Measurements from ENCODE around the gene UNC5CL.

The UNC5CL gene

GRCh38 chr6:41059556-41059955 lies 20.5 kb upstream of the UNC5CL start:
- TF ChIP-seq CEBPB (IDR thresholded peaks at IDR 0.05), result no peak
- no peak for TF ChIP-seq ZBTB7A (IDR thresholded peaks at IDR 0.05; ENCODE audit: low read depth)
- no peak for TF ChIP-seq MAX (IDR thresholded peaks at IDR 0.05)
- TF ChIP-seq NFIC (IDR thresholded peaks at IDR 0.05), result no peak

- TF ChIP-seq EP300 (IDR thresholded peaks at IDR 0.05; ENCODE audit: borderline replicate concordance) (no peak), YY1 (IDR thresholded peaks at IDR 0.05; ENCODE audit: low read depth) (no peak)
Observed at GRCh38 chr6:41058783-41059181, 19.8 kb upstream of the UNC5CL start.

DNA sequence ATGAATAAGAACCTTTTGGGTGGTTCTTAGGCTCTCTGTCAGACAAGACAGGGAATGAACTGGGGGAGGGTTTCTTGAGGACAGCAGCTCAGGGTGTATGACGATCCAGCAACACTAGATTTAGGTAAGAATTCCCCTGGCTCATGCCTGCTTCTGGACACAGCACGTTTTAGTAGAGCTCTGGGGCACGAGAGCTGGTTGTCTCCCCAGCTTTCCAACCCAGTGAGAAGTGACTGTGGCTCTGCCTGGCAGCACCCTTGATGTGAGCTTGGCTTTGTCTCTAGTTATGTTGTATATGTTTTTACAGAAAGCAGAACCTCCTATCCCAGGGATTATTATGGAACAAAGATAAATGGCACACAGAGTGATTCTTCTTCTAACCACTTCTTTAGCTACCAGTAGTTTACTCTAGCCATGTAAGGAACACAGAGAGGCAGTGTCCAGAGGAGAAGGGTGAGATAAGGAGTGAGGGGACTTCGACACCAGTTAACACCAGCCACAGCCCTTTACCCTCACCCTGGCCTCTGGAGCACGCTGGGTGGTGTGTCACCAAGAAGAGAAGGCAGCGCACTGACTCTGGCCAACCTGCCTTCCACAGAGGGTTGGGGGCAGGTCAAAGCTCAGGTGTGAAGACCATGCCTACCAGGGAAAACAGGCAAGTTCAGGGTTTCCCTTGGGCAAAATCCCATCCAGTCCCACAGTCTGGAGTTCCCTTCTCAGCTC lies 17.9 kb upstream of the UNC5CL start:
- no peak for TF ChIP-seq MAX (IDR thresholded peaks at IDR 0.05)

- TF ChIP-seq TAF1 (IDR thresholded peaks at IDR 0.05; ENCODE audit: low read depth) (no peak), REST (IDR thresholded peaks at IDR 0.05; ENCODE audit: low read depth) (no peak), NFIC (IDR thresholded peaks at IDR 0.05) (no peak), MAX (IDR thresholded peaks at IDR 0.05) (no peak), EP300 (IDR thresholded peaks at IDR 0.05; ENCODE audit: borderline replicate concordance) (no peak), FOXM1 (IDR thresholded peaks at IDR 0.05; ENCODE audit: borderline replicate concordance, low read depth) (no peak), USF1 (IDR thresholded peaks at IDR 0.05) (no peak), EGR1 (IDR thresholded peaks at IDR 0.05) (no peak), CREB1 (IDR thresholded peaks at IDR 0.05; ENCODE audit: low read depth) (no peak), TEAD4 (IDR thresholded peaks at IDR 0.05) (no peak), YY1 (IDR thresholded peaks at IDR 0.05; ENCODE audit: low read depth) (no peak), ZBTB7A (IDR thresholded peaks at IDR 0.05; ENCODE audit: low read depth) (no peak), TCF12 (IDR thresholded peaks at IDR 0.05; ENCODE audit: low read depth) (no peak), RAD21 (IDR thresholded peaks at IDR 0.05; ENCODE audit: low read depth) (no peak)
Observed at GRCh38 chr6:41055149-41055548, 16.1 kb upstream of the UNC5CL start.

- TF ChIP-seq TAF1 (IDR thresholded peaks at IDR 0.05; ENCODE audit: low read depth), result no peak
- no peak for TF ChIP-seq TCF12 (IDR thresholded peaks at IDR 0.05; ENCODE audit: low read depth)
- no peak for TF ChIP-seq FOXM1 (IDR thresholded peaks at IDR 0.05; ENCODE audit: borderline replicate concordance, low read depth)
- no peak for TF ChIP-seq USF1 (IDR thresholded peaks at IDR 0.05)
- no peak for TF ChIP-seq EP300 (IDR thresholded peaks at IDR 0.05; ENCODE audit: borderline replicate concordance)
- TF ChIP-seq CEBPB (IDR thresholded peaks at IDR 0.05), result no peak
- TF ChIP-seq NFIC (IDR thresholded peaks at IDR 0.05), result no peak
- no peak for TF ChIP-seq ZBTB7A (IDR thresholded peaks at IDR 0.05; ENCODE audit: low read depth)
- no peak for TF ChIP-seq EGR1 (IDR thresholded peaks at IDR 0.05)
- TF ChIP-seq CREB1 (IDR thresholded peaks at IDR 0.05; ENCODE audit: low read depth), result no peak
- TF ChIP-seq RAD21 (IDR thresholded peaks at IDR 0.05; ENCODE audit: low read depth), result no peak
- TF ChIP-seq REST (IDR thresholded peaks at IDR 0.05; ENCODE audit: low read depth), result no peak
- no peak for TF ChIP-seq YY1 (IDR thresholded peaks at IDR 0.05; ENCODE audit: low read depth)
- TF ChIP-seq MAX (IDR thresholded peaks at IDR 0.05), result no peak
- TF ChIP-seq TEAD4 (IDR thresholded peaks at IDR 0.05), result no peak
Observed at GRCh38 chr6:41054511-41054910, 15.5 kb upstream of the UNC5CL start.

DNA sequence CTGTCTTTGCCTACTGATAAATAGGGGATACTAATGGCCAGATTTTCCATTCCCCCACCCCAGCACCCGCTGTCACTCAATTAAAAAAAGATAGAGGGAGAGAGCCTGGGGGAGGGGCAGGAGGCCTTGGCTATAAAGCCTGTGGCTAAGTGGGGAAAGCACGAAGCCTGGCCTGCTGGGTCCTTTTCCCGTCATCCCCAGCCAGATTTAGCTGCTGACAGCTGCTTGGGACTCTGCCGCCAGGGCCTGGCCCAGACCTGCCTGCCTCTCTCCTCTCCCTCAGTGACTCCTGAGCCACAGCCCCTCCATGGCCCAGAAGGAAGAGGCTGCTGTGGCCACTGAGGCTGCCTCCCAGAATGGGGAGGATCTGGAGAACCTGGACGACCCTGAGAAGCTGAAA lies 14.0 kb upstream of the UNC5CL start, which contains the start of gene APOBEC2:
Gene APOBEC2 (plus strand): TSS at position 162 of the 400 bp plus-strand sequence. CDS start 146 bp downstream, at position 308.
- TF ChIP-seq ZBTB7A (IDR thresholded peaks at IDR 0.05; ENCODE audit: low read depth), result no peak
- TF ChIP-seq TAF1 (IDR thresholded peaks at IDR 0.05; ENCODE audit: low read depth), result no peak
- TF ChIP-seq MAX (IDR thresholded peaks at IDR 0.05), result no peak
- no peak for TF ChIP-seq RAD21 (IDR thresholded peaks at IDR 0.05; ENCODE audit: low read depth)
- no peak for TF ChIP-seq CEBPB (IDR thresholded peaks at IDR 0.05)
- TF ChIP-seq USF1 (IDR thresholded peaks at IDR 0.05), result no peak
- no peak for TF ChIP-seq TCF12 (IDR thresholded peaks at IDR 0.05; ENCODE audit: low read depth)
- TF ChIP-seq CREB1 (IDR thresholded peaks at IDR 0.05; ENCODE audit: low read depth), result no peak
- TF ChIP-seq REST (IDR thresholded peaks at IDR 0.05; ENCODE audit: low read depth), result no peak
- no peak for TF ChIP-seq EGR1 (IDR thresholded peaks at IDR 0.05)
- no peak for TF ChIP-seq NFIC (IDR thresholded peaks at IDR 0.05)
- no peak for TF ChIP-seq EP300 (IDR thresholded peaks at IDR 0.05; ENCODE audit: borderline replicate concordance)
- no peak for TF ChIP-seq TEAD4 (IDR thresholded peaks at IDR 0.05)
- TF ChIP-seq FOXM1 (IDR thresholded peaks at IDR 0.05; ENCODE audit: borderline replicate concordance, low read depth), result no peak
- TF ChIP-seq YY1 (IDR thresholded peaks at IDR 0.05; ENCODE audit: low read depth), result no peak
